K562 treated with DMSO at 1 percent for 24 hours (cell line): ENCODE data around the gene GJD4. TPM values are rescaled to one million over a fixed set of nuclear protein-coding genes. Genes with fewer than 3 reads are reported as not detected.

Experiments used
- total RNA-seq: library from RNA; unstranded; fragments of 300-600 nt; gene quantifications from 2 replicates; pipeline ENCODE4 v1.2.3, GENCODE V29; 2022; ENCODE audit warnings: low read depth; ENCODE audit not compliant: insufficient read depth

GJD4 gene, protein sequence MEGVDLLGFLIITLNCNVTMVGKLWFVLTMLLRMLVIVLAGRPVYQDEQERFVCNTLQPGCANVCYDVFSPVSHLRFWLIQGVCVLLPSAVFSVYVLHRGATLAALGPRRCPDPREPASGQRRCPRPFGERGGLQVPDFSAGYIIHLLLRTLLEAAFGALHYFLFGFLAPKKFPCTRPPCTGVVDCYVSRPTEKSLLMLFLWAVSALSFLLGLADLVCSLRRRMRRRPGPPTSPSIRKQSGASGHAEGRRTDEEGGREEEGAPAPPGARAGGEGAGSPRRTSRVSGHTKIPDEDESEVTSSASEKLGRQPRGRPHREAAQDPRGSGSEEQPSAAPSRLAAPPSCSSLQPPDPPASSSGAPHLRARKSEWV
- total RNA-seq = not detected in 2 replicates

DNA sequence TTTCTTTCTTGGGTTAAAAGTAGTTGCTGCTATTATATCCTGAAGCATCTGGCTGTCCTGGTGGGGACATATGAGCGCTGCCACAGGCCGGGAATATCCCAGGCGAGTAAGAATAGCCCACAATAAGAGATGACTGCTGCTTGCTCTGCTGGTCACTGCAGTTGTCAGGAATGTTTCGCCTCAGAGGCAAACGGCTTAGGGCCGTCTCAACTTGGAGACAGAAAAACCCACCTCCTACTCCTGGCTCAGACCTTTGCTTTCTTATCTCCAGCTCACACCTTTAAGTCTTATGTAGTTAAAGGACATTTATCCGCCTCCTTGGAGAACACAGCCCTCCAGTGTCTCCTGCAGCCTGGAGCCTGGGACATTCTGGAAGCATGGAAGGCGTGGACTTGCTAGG is at the start of gene GJD4:
Gene GJD4, plus strand, starts transcription at position 151 of the 400 bp plus-strand sequence. Its CDS starts 227 bp downstream, at position 378.

DNA sequence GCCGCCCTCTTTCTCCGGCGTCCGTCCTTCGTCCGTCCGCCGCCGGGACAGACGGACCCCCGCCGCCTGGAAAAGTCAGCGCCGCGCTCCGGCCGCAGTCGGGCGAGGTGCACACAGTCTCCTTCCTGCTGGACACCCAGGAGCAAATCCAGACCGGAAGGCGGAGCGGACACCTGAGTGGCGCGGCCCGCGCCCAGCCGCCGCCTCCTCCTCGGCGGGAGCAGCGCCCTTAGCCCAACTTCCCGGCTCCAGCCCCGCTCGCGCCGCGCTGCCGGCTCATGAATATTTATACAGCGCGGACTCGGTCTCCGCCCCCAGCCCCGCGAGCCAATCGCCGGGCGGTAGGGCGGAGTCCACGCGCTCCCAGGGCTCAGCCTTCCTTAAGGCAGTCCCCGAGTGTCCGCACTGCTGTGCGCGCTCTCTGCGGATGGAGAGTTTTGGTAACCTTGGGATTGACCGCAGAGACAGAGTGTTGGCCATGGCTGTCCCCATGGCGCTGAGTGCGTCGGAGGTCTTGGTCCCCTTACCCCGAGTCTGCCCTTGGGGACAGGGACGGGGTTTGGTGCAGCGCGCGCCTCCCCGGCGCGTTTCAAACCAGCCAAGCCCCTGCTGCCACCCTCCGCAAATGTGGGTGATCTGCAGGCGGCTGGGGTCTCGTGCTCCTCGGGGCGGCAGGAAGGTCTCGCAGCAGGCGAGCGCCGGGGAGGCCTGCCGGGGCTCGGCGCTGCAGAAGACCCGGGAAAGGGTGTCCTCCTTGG is 37.1 kb downstream of the GJD4 start, which contains the start of gene FZD8:
Gene FZD8, minus strand, starts transcription at position 262 of the 758 bp plus-strand sequence. CDS start 867 bp downstream, outside the sequence.

Other genes starting within 250 kb of the GJD4 start
- gene FZD8, start 37.0 kb downstream of the GJD4 start, total RNA-seq = 1.2 and 1.4 TPM in 2 replicates